Endothelial cell of umbilical vein (primary cell): ENCODE results near the gene DDOST. TPM values are rescaled to one million over a fixed set of nuclear protein-coding genes. Genes with fewer than 3 reads are reported as not detected.

ENCODE experiments used
- BruUV-seq: library from RNA; stranded (reverse); fragments of 400-500 nt; replicated peaks from 2 replicates; lab custom pipeline; 2021; lab: Mats Ljungman, UMichigan
- CTCF ChIA-PET: fragments of 300-600, 350-600 bp; sonication (Branson Sonifier 250); formaldehyde crosslinking; loops from one replicate; lab custom pipeline; 2021; ENCODE audit warnings: antibody characterized with exemption, inconsistent platforms; lab: Charles Lee
- POLR2A ChIA-PET: fragments of 300-600, 350-600 bp; sonication (Branson Sonifier 250); formaldehyde crosslinking; loops from one replicate; lab custom pipeline; 2021; ENCODE audit warnings: antibody characterized with exemption, inconsistent platforms; lab: Charles Lee
- DNase-seq: peaks from one replicate; pipeline ENCODE4 v3.0.0-alpha.2; 2011; ENCODE audit warnings: low read depth, low spot score
- FAIRE-seq: peaks from 2 replicates; lab custom pipeline; 2011; peaks lifted over from hg19 to GRCh38; lab: Jason Lieb, UNC
- H2AFZ ChIP-seq: 2 replicates; pipeline ENCODE4 v1.6.0; 2012; ENCODE audit warnings: low read depth, low read length, control low read depth, inconsistent platforms
- H3K27ac ChIP-seq: 2 replicates; pipeline ENCODE4 v1.5.1; 2011; ENCODE audit warnings: low read depth, mild to moderate bottlenecking, control low read depth, low read length, moderate library complexity; ENCODE audit not compliant: insufficient read depth
- H3K27me3 ChIP-seq, 2 experiments: 2 replicates each; pipeline versions ENCODE4 v1.6.0 to v1.6.1; 2011; ENCODE audit warnings: low read length in 2 of 2, mixed read lengths in 1 of 2; ENCODE audit not compliant: control insufficient read depth in 2 of 2, insufficient read depth in 2 of 2
- H3K36me3 ChIP-seq, 2 experiments: 2 replicates in 1 of 2; 3 replicates in 1 of 2; pipeline ENCODE4 v1.5.1; 2011; ENCODE audit warnings: low read length in 2 of 2, mild to moderate bottlenecking in 1 of 2, moderate library complexity in 1 of 2; ENCODE audit not compliant: control insufficient read depth in 2 of 2, insufficient read depth in 2 of 2; ENCODE audit errors: extremely low read depth in 1 of 2
- H3K4me1 ChIP-seq: 3 replicates; pipeline ENCODE4 v1.5.1; 2011; ENCODE audit warnings: mild to moderate bottlenecking, low read length; ENCODE audit not compliant: control insufficient read depth, insufficient read depth; ENCODE audit errors: extremely low read depth
- H3K4me2 ChIP-seq: 2 replicates; pipeline ENCODE4 v1.6.1; 2011; ENCODE audit warnings: low read length, control low read depth, mixed read lengths; ENCODE audit not compliant: insufficient read depth
- H3K4me3 ChIP-seq, 3 experiments: fragments of 200-600 bp in 1 of 3; sonication (generic), shearing (Covaris generic) in 1 of 3; replicated peaks in 1 of 3; 2 replicates each; pipeline ENCODE4 v1.5.1; 2011 to 2016; ENCODE audit warnings: control low read depth in 3 of 3, low read length in 3 of 3, mild to moderate bottlenecking in 2 of 3, inconsistent platforms in 1 of 3, low read depth in 1 of 3, moderate library complexity in 1 of 3; ENCODE audit not compliant: insufficient read depth in 1 of 3
- H3K79me2 ChIP-seq: 2 replicates; pipeline ENCODE4 v1.6.0; 2012; ENCODE audit warnings: low read length, inconsistent platforms; ENCODE audit not compliant: control insufficient read depth, insufficient read depth
- H3K9ac ChIP-seq: replicated peaks from 2 replicates; pipeline ENCODE3; 2011; ENCODE audit warnings: low read length, control low read depth; ENCODE audit not compliant: insufficient read depth; ENCODE audit errors: extremely low read depth
- H3K9me1 ChIP-seq: replicated peaks from 3 replicates; pipeline ENCODE4 v1.6.0; 2011; ENCODE audit warnings: mild to moderate bottlenecking, low read length; ENCODE audit not compliant: control insufficient read depth, insufficient read depth; ENCODE audit errors: extremely low read depth
- H3K9me3 ChIP-seq: replicated peaks from 2 replicates; pipeline ENCODE4 v1.5.1; 2012; ENCODE audit warnings: low read length, inconsistent platforms; ENCODE audit not compliant: control insufficient read depth, insufficient read depth
- H4K20me1 ChIP-seq: replicated peaks from 2 replicates; pipeline ENCODE3; 2011; ENCODE audit warnings: mild to moderate bottlenecking, low read length; ENCODE audit not compliant: control insufficient read depth, insufficient read depth; ENCODE audit errors: extremely low read depth
- EZH2 ChIP-seq: IDR thresholded peaks from 2 replicates; pipeline ENCODE4 v1.6.1; 2012; ENCODE audit warnings: borderline replicate concordance, low read depth, mild to moderate bottlenecking, moderate library complexity, low read length, inconsistent platforms; ENCODE audit not compliant: severe bottlenecking
- FOS ChIP-seq: IDR thresholded peaks from 2 replicates; pipeline ENCODE4 v1.6.1; 2011; ENCODE audit warnings: mild to moderate bottlenecking, low read length, moderate library complexity, borderline replicate concordance; ENCODE audit not compliant: insufficient read depth
- JUN ChIP-seq: IDR thresholded peaks from 2 replicates; pipeline ENCODE4 v1.6.1; 2011; ENCODE audit warnings: borderline replicate concordance, low read depth; ENCODE audit not compliant: insufficient read length, insufficient read depth
- MYC ChIP-seq: IDR thresholded peaks from one replicate; pipeline ENCODE4 v1.6.1; 2011; ENCODE audit warnings: mild to moderate bottlenecking, low read depth, low read length
- POLR2AphosphoS5 ChIP-seq: IDR thresholded peaks from 2 replicates; pipeline ENCODE4 v1.6.1; 2012; ENCODE audit warnings: low read depth, mild to moderate bottlenecking, control low read depth, low read length, moderate library complexity; ENCODE audit not compliant: insufficient read depth
- dilution Hi-C: fragments of 300-500 bp; cut with MboI; formaldehyde crosslinking; loops from one replicate; pipeline ENCODE4 v1.15.0; 2019; ENCODE audit warnings: low sequenced_read_pairs; ENCODE audit not compliant: extremely low pct_ligation_motif_present
- intact Hi-C: fragments of 100-400 bp; cut with micrococcal nuclease; formaldehyde crosslinking; loops from one replicate; pipeline ENCODE4 v1.10.0; 2022
- polyA plus RNA-seq, 4 experiments: library from polyadenylated mRNA; depleted of rRNA in 3 of 4; stranded (reverse) in 3 of 4; unstranded in 1 of 4; fragments of >200 nt; gene quantifications; 2 replicates each; pipeline versions ENCODE4 v1.2.1 to v1.2.3, GENCODE V29; 2011 to 2012; ENCODE audit warnings: missing spikeins in 1 of 4
- total RNA-seq: library from RNA; stranded (reverse); gene quantifications from 2 replicates; pipeline ENCODE4 v1.2.3, GENCODE V29; 2021
- TF ChIP-seq, protein P1 (sequence below): IDR thresholded peaks from 2 replicates; pipeline ENCODE4 v1.6.1; 2011; ENCODE audit not compliant: insufficient read depth, insufficient read length

DDOST gene
- total and polyA plus RNA-seq, 2 donors (not counting 3 experiments of a cell fraction or from before 2014, with no cell fraction given), result 319 to 533 TPM

DNA sequence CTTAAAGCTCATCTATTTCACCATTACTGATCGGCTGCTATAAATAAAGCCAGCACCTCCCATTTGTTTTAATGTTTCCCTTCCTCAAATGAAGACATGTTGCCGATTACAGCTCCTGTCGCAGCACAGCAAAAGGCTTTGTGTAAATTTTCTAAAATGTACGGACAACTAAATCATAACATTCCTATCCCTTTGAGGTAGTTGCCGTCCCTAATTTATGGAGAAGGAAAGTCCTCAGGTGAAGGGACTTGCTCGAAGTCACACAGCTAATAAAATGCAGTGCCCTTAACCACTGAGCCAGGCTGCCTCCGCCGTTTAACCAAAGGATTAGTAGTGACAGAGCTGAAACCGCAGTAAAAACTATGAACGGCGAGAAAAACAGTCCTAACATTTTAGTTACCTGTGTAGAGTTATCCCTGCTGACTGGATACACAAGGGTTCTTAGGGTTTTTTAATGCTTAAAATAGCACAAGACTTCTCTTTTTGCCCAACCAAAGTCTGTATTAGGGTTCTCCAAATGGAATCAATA lies 27.0 kb downstream of the DDOST start:
- DNase-seq (no peak), FAIRE-seq (no peak)
- H3K9me1 ChIP-seq, result no peaks in the 10 kb centered on the region
- H4K20me1 ChIP-seq, result no peaks in the 10 kb centered on the region
- peak overlapping the region; percentile 89 to 95 (median 95) for H3K4me3 ChIP-seq
- H3K4me2 ChIP-seq, result peak overlapping the region; percentile 100
- TSS peak; percentile 42 for BruUV-seq
- no peaks in the 10 kb centered on the region for H3K79me2 ChIP-seq
- H3K27me3 ChIP-seq, result no peaks in the 10 kb centered on the region
- no peak for TF ChIP-seq MYC
- TF ChIP-seq POLR2AphosphoS5, result no peak
- no peak for TF ChIP-seq JUN
- no peak for TF ChIP-seq FOS
- TF ChIP-seq EZH2, result no peak
- TF ChIP-seq, protein P1, sequence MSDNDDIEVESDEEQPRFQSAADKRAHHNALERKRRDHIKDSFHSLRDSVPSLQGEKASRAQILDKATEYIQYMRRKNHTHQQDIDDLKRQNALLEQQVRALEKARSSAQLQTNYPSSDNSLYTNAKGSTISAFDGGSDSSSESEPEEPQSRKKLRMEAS, result no peak
- dilution Hi-C loops, result no loop called here
- H3K9ac ChIP-seq, result peak overlapping the region; percentile 73
- POLR2A ChIA-PET, result interaction anchor here (0.8 kb wide), 1 partner anchor 59 kb away, joined by 6 read pairs; no protein-coding TSS in a partner anchor
- CTCF ChIA-PET, result interaction anchor here (0.6 to 7.7 kb wide), 25 partner anchors 9 to 711 kb away, joined by 3 to 173 read pairs (median 4); partner anchors contain the start of genes CDA and SH2D5
- H3K9me3 ChIP-seq, result no peaks in the 10 kb centered on the region
- H3K27ac ChIP-seq, result peak overlapping the region; percentile 40
- H3K4me1 ChIP-seq, result peaks cover 10% of the 10 kb centered on the region
- H2AFZ ChIP-seq, result peak overlapping the region; percentile 99
- intact Hi-C loops, result loop anchor here (5.0 kb wide), 1 partner anchor 127 kb away; the partner anchor contains the start of gene MUL1
- peaks cover 0 to 8% of the 10 kb centered on the region in 2 experiments for H3K36me3 ChIP-seq
